Left renal cortex interstitium (tissue), 4 donors: Measurements from ENCODE around the gene DNAH5. TPM values are rescaled to one million over a fixed set of nuclear protein-coding genes. Genes with fewer than 3 reads are reported as not detected.
"Not testable (repeated sequence)": the region's sequence is repeated elsewhere in the genome, so short reads cannot be mapped to it uniquely, and the experiment has no call there.

ENCODE experiments used
- DNase-seq, 4 donors: peaks; one replicate each; pipeline ENCODE4 v3.0.0-alpha.2; 2013; ENCODE audit warnings: low read depth in 4 of 4, low spot score in 2 of 4, missing footprints in 1 of 4
- polyA plus RNA-seq, 4 donors: library from polyadenylated mRNA; unstranded; fragments of 120-200 nt; gene quantifications; one replicate each; pipeline ENCODE4 v1.2.1, GENCODE V29; 2013; ENCODE audit not compliant: insufficient read length in 4 of 4

The DNAH5 gene
- polyA plus RNA-seq, result 1 to 10 TPM; 2.4 to 3.4 (median 2.7) TPM

GRCh38 chr5:13944560-13945199 lies at the start of gene DNAH5:
DNAH5 (minus strand) TSS chr5:13944688; CDS start chr5:13944438, 250 bp downstream.
- DNase-seq, result no peak

GRCh38 chr5:13993926-13994325 lies 49.4 kb upstream of the DNAH5 start:
- DNase-seq, result no peak

DNA sequence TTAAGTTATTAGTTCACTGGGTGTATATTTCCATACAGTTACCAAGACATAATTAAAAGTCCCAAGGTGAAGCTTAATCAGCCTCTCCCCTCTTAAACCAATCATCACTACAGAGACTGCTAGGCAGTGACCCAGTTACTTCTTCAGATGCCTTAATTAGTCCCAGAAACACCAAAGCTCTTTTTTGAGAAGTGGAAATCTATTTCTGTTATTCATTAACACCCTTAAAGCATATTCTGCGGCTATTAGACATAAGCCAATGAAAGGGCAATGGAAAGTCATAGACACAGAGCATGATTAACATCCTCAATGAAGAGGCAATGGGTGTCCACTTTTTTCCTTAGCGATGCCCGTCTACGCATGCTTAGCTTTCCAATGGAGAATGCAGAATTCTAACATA lies 48.3 kb upstream of the DNAH5 start:
- no peak for DNase-seq

DNA sequence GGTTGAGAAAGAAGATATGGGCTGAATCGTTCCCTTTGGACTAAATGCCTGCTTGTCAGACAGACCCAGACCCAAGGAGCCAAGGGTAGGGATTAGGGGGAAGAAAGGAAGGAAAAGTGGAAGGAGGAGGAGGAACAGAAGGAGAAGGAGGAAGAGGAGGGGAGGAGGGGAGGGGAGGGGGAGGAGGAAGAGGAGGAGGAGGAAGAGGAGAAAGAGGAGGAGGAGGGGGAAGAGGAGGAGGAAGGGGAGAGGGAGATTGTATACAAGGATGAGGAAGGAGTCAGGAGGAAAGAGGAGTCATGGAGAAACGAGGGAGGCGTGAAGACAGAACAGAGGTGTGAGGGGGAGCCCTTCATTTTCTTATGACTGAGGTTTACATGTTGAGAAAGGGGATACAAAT lies 46.9 kb upstream of the DNAH5 start:
- DNase-seq, result no peak

- no peak for DNase-seq
These were observed 46.4 kb upstream of the DNAH5 start for GRCh38 chr5:13990896-13991295.

- DNase-seq, result no peak
These were observed 45.3 kb upstream of the DNAH5 start for GRCh38 chr5:13989832-13990231.

GRCh38 chr5:13987843-13988464 lies 43.5 kb upstream of the DNAH5 start:
- DNase-seq, result peak in 3 of 4 donors; percentile 11 to 44 (median 18)

- no peak for DNase-seq
These were observed 41.4 kb upstream of the DNAH5 start for GRCh38 chr5:13985731-13986418.

GRCh38 chr5:13984888-13985287 lies 40.4 kb upstream of the DNAH5 start:
- DNase-seq, result not testable (repeated sequence)

DNA sequence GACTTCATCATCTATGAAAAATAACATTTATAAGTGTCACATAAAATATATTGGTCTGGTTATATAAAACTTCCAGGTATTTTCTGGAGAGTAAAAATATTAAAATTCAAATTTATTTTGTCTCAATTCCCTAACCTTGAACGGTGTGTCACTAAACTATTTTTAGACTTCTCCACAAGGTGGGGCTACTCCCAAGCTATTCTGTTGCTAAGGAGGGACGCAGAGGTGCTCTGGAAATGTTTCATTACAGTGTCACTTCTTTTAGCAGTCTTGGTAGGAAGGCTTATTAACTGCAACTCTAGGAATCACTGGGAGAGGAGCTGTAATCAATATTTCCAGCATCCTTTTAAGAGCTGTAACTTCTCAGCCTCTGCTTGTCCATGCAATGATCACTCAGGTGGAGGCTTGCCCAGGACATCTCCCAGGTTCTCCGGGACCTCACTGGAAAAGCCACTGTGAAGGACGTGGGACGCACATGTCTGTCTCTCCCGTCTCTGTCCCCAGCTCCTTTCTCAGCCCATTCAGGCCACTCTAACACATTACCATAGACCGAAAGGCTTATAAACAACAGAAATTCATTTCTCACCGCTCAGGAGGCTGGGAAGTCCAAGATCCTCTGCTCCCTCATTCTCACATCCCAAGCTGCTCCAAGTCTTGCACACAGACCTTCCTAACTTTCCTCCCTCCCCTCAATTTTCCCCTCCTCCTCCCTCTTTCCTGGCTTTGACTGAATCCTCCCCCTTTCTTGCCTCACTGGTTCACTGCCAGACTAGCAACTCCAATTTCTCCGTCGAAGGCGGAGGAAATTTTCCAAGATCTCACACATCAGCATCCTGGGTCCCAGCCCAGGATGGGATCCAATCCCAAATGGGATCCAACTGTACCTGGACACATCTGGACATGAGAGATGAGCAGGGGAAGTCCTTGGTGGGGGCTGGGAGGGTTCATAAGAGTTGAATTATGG lies 32.7 kb upstream of the DNAH5 start:
- DNase-seq, result peak in 1 of 4 donors; percentile 12

GRCh38 chr5:13976223-13976622 lies 31.7 kb upstream of the DNAH5 start:
- no peak for DNase-seq

DNA sequence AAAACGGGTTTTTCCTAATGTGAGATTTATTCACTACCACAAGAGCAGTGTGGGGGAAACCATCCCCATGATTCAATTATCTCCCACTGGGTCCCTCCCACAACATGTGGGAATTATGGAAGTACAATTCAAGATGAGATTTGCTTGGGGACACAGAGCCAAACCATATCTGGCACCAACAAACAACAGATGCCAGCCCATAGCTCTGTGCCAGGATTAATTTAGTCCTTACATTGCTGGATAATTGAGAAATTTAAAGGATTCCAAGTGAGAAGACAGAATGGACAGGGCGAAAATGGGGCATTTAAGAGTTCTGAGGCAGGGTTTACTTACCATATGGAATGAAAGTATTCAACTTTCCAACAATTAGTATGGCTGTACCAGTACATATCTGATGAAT lies 30.8 kb upstream of the DNAH5 start:
- DNase-seq, result no peak

DNA sequence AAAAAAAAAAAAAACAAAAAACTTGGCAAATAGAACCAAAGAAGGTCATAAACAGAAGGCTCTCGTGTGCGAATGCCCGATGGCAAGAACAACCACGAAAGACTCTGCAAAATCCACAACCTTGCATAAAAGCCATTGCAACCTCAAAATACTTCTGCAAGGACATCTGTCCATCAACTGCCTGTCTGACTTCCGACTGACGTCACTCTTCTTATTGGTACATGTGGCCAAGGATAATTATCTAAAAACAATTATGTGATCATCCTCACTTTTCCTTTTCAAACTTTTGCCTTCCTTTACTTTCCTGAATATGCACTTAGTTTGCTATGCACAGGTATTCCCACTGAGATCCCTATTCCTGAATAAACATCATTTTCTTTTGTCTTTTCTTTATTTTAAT lies 29.2 kb upstream of the DNAH5 start:
- DNase-seq, result no peak

DNA sequence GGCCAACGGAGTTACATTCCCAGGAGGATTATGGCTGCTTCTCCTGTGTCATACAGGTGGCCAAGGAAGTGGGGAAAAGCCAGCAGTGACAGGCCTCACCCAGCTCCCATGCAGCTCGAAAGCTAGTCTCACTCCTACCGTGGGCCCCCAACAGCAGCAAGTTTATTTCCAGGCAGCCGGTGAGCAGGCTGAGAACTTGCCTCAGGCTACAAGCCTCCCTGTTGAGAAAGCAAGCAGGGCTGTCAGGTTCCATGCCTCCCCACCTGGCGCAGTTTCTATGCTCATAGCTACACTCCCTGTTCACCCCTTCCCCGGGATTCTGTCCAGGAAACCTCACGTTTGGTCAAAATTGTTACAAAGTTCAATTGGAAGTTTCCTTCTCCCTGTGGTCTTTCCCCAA lies 27.5 kb upstream of the DNAH5 start:
- no peak for DNase-seq

GRCh38 chr5:13957032-13957645 lies 12.7 kb upstream of the DNAH5 start:
- DNase-seq, result peak in 2 of 4 donors; percentile 19 to 37

GRCh38 chr5:13956471-13956870 lies 12.0 kb upstream of the DNAH5 start:
- DNase-seq, result no peak

- no peak for DNase-seq
These were observed 11.4 kb upstream of the DNAH5 start for GRCh38 chr5:13955896-13956295.

DNA sequence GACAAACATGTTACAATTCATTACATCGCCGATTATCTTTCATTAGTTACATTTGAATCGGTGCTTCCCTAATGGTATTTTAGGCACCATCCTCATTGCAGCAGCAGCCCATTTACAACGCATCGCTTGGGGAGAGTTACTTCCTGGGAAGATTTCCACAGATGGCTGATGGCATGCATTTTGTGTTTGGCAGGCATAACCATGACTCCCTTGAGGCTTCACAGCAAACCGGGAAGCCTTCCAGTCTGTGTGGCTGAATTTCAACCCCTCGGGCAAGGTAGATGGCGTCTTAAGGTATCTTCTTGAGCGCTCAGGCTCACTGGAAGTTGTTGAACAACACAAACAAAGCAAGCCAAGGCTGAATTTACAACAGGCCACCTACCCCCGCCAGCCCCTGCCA lies 1.6 kb upstream of the DNAH5 start:
- DNase-seq, result no peak

- no peak for DNase-seq
These were observed 783 bp upstream of the DNAH5 start for GRCh38 chr5:13945271-13945670.

DNA sequence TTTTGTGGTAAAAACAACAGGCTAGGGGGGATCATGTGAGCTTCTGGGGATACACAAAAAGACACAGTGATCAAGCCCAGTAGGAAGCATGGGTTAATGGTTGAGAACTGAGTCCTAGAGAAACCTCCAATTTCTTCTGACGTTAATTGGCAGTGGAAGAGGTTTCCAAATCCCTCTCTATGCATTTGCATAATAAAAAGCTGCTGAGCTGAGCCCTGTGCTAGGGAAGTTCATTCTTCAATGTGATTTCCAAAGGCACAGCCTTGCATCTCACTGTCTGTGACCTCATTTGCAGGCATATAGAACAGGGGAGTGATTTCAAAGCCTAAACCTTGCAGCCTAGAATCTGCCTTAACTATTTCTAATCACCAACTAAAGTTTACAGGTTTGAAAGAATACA lies 812 bp downstream of the DNAH5 start:
- DNase-seq, result no peak
